Hematopoietic multipotent progenitor cell (in vitro differentiated cells): ENCODE data around the gene INSYN2A. TPM values are rescaled to one million over a fixed set of nuclear protein-coding genes. Genes with fewer than 3 reads are reported as not detected.

Source experiments
- DNase-seq, 3 donors: peaks; one replicate each; pipeline ENCODE4 v3.0.0-alpha.2; 2011 to 2015; ENCODE audit warnings: low read depth in 2 of 3, low spot score in 2 of 3
- total RNA-seq: library from RNA; depleted of rRNA; stranded (reverse); fragments of >200 nt; gene quantifications from one replicate; pipeline ENCODE4 v1.2.3, GENCODE V29; 2012

Gene INSYN2A, protein sequence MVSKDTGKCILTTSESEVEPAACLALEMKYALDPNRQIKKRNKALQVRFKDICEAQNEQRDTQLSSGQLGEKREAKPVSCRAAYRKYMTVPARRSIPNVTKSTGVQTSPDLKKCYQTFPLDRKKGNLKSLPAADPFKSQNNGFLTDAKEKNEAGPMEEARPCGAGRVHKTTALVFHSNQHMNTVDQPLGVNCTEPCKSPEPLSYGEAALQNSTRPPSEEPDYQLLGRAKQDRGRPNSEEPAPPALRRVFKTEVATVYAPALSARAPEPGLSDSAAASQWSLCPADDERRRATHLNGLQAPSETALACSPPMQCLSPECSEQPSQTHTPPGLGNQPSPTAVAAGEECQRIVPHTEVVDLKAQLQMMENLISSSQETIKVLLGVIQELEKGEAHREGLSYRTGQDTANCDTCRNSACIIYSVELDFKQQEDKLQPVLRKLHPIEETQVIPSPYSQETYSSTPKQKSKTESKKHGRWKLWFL
- under 0.01 TPM for total RNA-seq

DNA sequence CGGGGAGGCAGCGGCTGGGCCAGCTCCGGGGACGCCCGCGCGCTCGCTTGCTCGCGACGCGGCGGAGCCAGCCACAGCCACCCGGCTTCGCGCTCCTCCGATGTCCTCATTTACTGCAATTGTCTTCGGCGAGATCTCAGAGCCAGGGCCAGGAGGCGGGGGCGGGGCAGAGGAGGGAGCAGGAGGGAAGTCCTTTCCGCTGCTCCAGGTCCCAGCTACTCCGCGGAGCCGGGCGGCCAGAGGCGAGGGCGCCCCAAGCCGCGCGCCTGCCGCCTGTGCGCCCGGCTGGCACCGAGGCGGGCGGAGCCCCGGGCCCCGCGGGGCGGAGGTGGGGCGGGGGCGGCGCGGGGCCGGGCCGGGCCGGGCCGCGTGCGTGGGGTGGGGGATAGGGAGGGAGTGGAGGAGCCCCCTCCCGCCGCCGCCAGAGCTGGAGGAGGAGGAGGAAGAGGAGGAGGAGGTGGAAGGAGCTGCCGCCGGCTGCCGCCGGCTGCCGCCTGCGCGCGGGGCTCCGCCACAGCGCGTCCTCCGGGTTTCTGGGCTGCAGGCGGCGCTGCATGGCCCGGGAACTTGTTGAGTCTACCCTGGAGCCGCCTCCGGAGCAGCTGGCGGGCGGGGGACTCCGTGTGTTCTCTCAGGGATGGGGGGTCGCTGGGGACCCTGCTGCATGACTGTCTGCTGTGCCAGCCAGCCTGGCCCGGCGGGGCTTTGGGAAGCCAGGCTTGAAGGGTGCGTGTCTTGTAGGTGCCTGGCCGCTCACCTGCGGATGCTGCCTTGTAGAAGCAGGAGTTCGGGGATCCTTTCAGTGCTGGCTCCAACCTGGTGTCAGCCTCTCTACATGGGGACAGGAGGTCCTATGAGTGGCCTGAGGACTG lies at the start of gene INSYN2A:
TSS of gene INSYN2A (minus strand) at position 310 of the 872 bp plus-strand sequence. CDS start 20,196 bp downstream, outside the sequence.
- DNase-seq = peak in 1 of 3 donors; percentile 28

DNA sequence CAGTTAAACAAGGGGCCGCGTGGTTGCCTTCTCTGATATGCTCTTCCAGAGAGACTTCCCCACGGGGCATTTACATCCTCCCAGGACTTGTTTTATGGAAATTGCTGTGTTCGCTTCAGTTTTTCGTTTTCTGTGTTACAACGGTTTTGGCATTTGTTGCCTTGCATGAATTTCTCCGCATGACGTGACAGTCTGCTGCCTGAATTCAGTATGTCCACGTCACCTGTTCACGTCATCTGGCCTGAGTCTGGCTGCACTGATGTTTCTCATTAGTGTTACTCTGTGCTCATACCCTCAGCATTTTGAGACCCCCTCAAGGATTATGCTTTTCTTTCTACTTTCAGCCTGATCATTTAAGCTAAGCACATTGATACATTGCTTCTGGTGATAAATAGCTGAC lies 49.1 kb upstream of the INSYN2A start:
- DNase-seq = no peak

DNA sequence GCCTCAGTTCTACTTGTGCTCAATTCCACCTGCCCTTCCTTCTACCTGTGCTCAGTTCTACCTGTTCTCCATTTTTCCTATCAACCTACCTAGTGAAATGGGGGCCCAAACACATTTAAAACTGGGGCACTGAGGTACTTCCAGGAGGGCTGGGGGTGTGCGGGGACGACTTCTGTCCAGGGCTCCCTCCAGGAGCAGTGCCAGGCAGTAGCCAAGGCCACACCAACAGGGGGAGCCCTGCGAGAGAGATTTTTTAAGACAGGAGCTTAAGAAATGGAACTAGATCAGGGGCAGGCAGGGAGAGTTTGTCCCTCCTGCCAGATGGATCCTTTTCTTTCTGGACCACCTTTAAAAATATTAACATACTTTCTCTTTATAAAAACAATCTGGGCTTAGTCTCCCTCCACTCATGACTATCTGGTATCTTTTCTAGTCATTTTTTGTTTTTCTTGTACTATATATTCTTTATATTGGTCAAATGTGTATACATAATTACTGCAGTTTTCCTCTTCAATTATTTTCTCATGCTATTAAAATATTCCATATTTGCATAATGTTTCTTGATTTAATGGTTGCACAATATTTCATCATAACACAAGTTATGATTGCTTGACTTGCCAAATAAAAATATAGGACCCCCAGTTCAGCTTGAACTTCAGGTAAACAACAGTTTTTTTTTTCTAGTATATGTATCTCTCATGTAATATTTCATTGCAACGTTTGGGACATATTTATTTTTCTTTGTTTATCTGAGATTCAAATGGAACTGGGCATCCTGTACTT lies 47.3 kb upstream of the INSYN2A start:
- DNase-seq = peak in 2 of 3 donors; percentile 28 to 53

DNA sequence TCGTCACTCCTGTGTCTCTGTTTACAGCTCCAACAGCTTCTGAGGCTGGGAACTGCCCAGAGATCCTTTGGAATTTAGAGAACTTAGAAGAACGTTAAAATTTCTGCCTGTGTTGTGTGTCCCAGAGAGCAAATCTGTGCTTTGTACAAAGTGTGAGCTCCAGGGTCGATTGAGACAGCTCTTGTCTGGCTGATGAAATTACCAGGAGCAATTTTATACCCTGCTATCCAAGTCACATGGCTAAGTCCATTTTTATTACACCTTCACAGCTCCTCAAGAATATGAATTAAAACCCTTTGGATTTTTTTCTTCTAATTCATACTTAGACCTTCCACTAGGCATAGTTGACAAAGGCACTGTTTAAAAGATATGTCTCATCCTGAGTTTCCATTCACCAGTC lies 46.5 kb upstream of the INSYN2A start:
- DNase-seq = no peak

DNA sequence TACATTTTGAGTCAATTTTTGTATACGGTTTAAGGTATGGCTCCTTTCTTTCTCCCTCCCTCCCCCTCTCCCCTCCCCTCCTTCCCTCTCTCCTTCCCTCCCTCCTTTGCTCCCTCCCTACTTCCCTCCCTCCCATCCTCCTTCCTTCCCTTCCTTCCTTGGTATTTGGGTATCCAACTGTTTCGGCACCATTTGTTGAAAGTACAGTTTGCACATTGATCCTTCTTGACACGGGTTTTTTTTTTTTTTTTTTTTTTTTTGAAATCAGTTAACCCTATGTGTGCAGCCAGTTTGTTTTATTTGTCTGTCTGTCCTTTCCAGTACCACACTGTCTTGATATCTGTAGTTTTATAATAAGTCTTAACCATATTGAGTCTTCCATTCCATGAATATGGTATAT lies 39.9 kb upstream of the INSYN2A start:
- DNase-seq = no peak

DNA sequence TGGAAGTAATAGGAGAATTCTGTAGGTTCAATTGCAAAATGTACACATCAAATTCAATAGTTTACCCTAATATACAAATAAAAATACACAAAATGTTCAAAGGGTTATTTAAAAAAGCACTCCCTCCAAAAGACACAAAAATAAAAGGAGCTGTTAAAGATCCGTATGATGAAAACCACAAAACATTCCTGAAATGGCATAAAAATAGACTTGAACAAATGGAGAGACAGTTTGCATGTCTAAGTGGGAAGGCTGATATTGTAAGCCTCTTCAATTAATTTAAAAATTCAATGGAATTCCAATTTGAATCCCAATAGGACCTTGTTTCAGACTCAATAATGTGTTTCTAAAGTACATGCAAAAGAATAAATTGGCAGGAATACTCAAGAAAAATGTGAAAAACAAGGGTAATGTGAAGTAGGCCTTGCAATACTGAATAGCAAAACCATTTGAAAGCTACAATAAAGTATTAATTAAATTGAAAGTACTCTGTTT lies 38.0 kb upstream of the INSYN2A start:
- no peak for DNase-seq

DNA sequence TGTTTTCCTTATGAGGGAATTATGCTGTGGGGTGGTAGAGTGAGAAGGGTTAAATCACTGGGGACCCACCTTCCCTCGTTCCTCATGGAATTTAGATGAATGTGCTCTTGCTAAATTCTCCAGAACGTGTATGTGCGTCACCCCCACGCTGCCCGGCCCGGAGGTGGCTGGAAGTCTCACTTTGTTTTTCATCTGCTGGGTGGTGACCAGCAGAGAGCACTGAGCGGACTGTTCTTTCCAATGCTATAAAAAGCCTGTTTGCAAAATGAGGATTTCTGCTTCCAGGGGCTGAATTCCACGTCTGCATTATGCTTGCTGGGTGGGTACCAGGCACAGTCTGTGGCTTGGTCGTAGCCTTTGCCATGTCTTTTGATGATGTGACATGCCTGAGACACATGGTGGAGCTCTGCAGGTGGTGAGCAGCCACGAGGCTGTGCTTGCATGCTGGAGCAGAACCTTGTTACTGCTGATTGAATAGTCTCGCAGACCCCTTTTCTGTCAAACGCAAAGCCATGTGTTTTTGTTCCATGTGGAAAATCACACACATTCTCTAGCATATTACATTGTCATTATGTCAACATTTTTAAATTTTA lies 31.9 kb upstream of the INSYN2A start:
- no peak for DNase-seq

DNA sequence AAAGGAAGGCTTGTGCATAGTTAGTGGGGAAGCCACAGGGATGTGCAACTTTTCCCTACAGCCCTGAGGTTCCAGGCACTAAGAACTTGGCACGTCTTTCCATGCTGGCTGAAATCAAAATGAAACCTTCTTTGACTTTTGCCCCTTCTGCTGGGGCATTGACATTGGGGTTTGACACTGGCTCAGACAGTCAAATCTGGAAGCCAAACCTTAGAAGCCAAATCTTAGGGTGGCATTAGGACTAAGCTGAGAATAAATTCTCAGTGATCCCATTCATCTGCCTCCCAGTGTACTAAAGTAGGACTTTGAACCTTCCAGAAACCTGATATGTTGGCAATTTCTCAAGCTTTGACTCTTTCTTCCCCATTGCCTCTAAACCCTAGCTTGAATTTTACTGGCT lies 31.3 kb upstream of the INSYN2A start:
- no peak for DNase-seq

DNA sequence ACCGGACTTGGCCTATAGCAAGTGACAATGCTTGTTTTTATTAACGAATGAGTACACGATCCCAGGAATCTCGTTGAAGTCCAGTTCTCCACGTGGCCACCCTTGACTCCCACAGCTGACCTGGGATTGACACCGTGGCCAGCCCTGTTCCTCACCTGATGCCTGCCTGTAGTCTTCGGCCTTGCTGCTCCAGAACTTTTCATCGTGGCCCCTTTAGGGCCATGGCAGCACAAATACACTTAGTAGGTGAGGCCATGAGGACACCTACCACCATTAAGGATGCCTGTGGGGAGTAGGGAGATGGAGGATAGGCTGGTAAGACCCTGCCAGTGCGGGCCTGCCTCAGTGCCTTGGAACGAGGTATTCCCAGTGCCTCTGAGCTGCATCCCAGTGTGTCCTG lies 30.6 kb upstream of the INSYN2A start:
- no peak for DNase-seq

DNA sequence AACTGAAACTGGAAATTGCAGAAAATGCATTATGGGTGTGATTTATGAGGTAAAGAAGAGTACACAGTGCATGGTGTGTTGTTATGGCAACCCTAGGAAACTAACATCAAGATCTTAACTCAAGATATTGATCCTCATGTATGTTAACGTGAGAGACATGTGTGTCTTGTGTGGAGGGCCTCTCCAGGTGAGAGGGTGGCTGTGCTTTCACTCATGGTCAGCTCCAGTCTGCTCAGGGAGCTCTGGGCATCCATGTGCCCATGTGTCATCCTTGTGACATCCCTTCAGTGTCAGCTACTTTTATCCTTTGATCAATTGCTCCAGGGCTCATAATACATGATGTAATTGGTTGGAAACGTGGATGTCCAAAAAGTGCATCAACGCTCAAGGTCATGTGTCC lies 24.9 kb upstream of the INSYN2A start:
- DNase-seq = no peak

DNA sequence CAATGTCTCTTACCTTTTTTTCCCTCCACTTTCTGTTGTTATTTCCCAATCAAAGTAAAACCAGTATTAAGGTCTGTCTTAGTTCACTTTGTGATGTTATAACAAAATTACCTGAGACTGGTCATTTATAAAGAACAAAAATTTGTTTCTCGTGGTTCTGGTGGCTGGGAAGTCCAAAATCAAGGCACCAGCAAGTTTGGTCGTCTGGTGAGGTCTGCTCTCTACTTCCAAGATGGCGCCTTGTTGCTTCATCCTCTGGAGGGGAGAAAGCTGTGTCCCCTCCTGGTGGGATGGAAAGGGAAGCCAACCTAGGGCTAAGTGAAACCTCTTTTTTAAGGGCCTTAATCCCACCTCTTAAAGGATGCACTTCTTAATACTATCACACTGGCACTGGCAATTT lies 22.3 kb upstream of the INSYN2A start:
- DNase-seq = no peak

DNA sequence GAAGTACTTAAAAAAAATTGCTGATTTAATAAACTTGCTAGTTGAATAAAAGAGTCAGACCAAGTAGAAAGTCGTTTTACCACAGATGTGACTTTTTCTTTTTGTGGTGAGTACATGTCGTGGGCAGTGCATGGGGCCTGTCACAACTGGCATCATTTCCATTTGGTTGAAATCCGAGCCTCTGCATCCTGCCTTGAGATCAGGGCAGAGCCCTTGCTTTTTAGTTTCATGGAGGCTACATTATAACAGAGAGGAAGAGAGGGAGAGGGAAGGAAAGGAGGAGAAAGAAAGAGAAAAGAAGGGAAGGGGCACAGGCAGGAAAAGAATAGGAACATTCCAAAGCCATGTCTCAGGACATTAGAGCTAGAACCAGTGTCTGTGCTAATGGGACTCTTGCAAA lies 20.4 kb upstream of the INSYN2A start:
- no peak for DNase-seq

DNA sequence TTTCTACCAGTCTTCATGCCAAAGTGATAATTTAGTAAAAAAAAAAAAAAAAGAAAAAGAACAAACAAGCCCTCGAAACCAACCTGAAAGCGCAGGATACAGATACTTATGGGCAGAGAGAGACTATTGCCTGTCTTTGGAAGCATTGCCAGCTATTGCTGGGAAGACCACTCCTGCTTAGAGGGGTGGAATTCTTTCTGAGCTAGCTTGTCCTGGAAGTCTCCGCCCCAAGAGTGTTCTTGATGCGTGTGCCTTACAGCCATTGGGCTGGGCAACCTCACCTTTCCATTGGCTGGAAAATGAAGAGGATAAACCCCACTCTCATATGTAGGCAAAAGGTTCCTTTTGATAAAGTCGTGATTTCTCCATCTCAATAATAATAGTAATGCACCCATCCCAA lies 19.9 kb upstream of the INSYN2A start:
- no peak for DNase-seq

DNA sequence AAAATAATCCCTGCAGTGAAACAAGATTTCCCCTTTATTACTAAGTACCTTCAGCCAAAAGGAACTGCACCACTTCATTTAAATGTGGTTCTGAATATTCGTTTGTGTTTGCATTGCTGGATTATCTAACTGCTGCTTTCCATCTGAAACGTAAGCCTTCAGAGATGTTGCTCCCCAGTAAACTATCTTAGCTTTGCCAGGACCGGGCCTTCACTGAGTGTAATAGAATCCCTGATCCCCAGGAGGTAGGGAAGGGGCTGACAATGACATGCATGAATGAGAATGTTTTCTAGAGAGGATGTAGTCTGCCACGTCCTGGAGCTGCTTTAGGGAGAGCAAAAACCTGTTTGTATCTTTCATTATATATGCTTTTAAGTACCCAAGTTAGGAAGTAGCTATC lies 19.5 kb upstream of the INSYN2A start:
- no peak for DNase-seq

DNA sequence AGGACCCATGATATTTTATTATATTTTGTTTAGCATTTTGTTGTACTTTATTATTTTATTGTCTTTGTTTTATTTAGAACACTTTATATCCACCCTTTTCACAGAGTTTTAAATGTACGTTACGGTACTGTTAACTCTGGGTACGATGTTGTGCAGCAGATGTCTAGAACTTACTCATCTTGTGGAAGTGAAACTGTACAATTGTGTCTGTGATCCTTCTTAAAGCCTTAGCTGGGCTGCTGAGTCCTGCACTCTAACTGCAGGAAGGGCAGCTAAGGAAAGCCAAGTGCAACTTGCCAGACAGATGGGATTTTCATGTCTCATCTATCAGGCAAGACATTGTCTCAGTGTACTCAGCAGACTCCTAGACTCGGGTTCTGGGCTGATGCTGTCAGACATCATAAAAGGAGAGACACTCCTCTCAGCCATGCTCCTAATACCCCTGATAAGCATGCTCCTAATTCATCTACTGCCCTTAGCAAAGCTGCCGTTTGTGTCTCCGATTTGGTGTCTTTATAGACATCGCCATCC lies 14.6 kb upstream of the INSYN2A start:
- no peak for DNase-seq

DNA sequence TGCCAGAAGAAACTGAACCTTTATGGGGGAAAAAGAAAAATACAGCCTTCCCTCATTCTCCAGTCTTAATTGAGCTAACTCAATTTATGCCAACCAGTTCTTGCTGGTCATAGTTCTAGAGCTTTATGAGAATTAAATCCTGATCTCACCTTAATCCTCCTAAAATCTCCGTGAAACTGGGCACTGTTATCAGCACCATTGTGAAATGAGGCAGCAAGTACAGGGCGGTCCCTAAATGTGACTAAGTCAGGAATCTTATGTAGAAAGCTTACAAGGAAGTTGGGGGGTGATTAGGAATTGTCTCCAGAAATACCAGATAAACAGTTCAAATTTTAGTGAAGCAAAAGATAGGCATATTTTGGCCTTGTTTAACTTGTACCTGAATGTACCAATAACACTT lies 10.7 kb upstream of the INSYN2A start:
- no peak for DNase-seq

DNA sequence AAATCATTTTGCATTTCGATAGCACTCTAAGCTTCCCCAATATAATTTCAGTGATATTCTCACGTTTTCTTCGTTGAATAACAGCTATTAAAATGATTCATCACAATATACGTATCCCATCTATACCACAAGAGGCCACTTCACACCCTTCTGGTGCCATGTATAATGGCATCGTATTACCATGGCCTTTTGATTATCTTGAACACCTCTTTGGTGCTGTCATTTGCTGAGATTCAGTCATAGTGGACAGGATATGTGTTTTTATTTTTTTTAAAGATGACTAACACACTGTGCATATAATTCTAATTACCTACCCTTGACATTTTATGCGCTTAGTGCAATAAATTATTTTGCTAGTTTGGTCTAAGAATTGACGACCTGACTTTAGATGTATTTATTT lies 6.7 kb upstream of the INSYN2A start:
- DNase-seq = no peak

DNA sequence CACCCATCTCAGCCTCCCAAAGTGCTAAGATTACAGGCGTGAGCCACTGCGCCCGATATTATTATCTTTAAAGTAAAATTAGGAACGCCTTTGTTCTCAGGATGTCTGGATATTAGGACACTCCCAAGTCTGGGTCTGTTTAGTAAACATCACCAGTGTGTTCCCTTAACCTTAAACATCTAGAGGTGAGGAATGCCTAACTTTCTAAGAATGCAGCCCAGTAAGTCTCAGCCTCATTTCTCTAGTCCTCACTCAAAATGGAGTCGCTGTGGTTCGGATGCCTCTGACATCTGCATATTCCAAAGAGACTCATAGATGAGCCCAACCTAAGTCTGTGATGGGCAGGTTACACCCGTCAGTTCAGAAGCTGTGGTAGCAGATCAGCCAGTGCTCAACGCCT lies 4.3 kb upstream of the INSYN2A start:
- DNase-seq = no peak

DNA sequence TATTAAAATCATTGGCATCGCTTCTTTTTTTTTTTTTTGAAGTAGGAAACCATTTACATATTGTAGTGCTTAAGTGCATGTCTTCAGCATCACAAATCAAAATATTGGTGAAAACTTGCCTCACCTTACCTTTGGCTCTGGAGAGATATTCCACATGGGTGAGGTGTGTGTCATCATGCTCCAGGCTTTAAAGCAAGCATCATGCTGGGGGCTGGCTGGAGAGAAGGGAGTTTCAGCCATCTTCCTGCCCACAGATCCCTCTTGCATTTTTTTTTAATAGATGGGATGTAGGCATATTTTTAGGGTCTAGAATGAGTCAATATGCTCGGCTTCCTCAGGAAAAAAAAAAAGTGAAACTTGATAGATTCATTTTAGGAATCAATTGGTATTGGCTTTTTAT lies 2.3 kb upstream of the INSYN2A start:
- DNase-seq = no peak

DNA sequence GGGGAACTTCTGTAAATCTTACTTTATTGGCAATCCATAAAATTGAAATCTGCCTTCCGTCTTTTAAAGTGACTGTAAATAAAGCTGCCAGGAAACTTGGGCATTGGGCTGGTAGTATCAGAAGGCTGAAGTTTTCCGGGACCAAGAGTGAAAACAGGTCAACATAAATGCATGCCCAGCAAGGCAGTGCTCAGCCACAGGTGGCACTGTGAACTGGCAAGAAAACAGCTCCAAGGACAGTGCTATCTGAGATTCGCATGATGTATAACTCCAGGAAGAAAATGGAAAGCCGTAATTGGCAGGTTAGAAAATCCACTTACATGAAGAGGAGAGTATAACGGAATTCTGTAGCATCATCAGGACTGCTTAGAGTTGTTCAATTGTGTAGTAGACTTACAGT lies 1.9 kb upstream of the INSYN2A start:
- no peak for DNase-seq
